ENCODE measurements around the gene PDE4D. TPM values are rescaled to one million over a fixed set of nuclear protein-coding genes. Genes with fewer than 3 reads are reported as not detected.

PDE4D gene
- total and polyA plus RNA-seq, 8 donors, result 1.5 to 7.1 (median 3.1) TPM

DNA sequence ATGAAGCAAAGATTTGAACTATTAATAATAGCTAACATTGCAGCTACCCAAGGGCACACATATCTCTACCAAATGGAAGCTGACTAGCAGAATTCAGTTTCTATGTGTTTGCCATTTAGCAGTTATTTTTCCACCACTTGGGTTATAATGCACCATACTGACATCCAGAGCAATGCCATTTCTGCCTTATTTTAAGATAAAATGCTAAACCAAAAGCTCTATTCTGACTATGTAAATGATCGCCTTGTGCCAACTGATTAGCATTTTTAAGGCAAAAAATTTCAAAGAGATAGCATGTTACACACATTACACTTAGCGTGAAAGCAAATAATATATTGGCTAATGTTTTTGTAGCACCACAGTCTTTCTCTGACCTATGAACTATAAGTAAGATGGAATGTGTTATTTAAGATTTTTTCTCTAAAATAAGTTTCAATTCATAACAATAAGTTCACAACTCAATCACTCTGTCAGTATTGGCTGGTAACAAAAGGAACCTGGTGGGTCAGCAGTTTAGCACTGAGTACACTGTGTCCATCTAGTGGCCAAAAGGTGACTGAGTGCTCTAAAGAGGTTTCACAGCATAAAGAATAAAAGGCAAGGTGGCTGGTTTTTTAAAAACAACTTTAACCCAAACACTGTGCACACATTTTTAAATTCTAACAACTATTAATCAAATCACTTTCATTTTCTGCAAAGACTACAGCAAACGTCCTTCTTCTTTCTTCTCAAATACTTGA, 443.5 kb downstream of the PDE4D start:
- 87 to 89% methylated on average over 3 of the region's 3 CpGs for WGBS, 2 donors
- no peak for FAIRE-seq
- Histone ChIP-seq H3K36me3 (no peaks in the 10 kb centered on the region), H3K4me3 (no peak overlapping the region), H3K9me3 (no peaks in the 10 kb centered on the region), H3K27me3 (no peaks in the 10 kb centered on the region), H3K27ac (no peak overlapping the region), H3K4me1 (no peaks in the 10 kb centered on the region)
- DNase-seq, result no peak
- no peak for ATAC-seq
- TF ChIP-seq CTCF (IDR thresholded peaks at IDR 0.05), result no peak
- intact Hi-C loops (cut with DNase I), result no loop called here

DNA sequence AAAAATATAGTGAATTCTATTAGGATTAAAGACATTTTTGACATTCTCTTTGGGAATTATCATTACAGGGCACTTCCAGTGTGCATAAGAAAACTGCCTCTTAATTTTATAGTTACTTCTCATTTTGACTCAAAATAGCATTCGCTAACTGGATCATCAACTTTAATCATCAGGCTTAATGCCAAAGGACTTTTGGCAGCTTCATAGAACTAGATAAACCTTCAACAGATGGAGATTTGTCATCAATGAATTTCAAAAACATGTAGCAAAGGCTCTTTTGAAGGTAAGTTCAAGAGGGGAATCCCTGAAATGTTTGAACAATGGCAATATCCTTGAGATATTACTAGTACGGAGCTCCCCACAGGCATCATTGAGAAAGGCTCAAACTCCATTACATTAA, 447.2 kb downstream of the PDE4D start:
- no peak overlapping the region for H3K4me3 ChIP-seq
- H3K36me3 ChIP-seq, result no peaks in the 10 kb centered on the region
- 45 to 49% methylated on average over 2 of the region's 2 CpGs for whole genome bisulfite sequencing, 2 donors
- H3K4me1 ChIP-seq, result no peaks in the 10 kb centered on the region
- H3K9me3 ChIP-seq, result no peaks in the 10 kb centered on the region
- no peaks in the 10 kb centered on the region for H3K27me3 ChIP-seq
- no peak overlapping the region for H3K27ac ChIP-seq
- intact Hi-C loops (cut with DNase I), result no loop called here
- no peak for ATAC-seq
- no peak for FAIRE-seq
- no peak for TF ChIP-seq CTCF (IDR thresholded peaks at IDR 0.05)
- no peak for DNase-seq

- no peak for FAIRE-seq
Measured at GRCh38 chr5:59445741-59446140, 447.8 kb downstream of the PDE4D start.

GRCh38 chr5:59439303-59439702, 454.2 kb downstream of the PDE4D start:
- FAIRE-seq (no peak), DNase-seq (no peak), ATAC-seq (no peak)
- H3K4me1 ChIP-seq, result no peaks in the 10 kb centered on the region
- no peaks in the 10 kb centered on the region for H3K36me3 ChIP-seq
- WGBS, 2 donors, result 71 to 73% methylated on average over 3 of the region's 3 CpGs
- no peak for TF ChIP-seq CTCF (IDR thresholded peaks at IDR 0.05)
- no peak overlapping the region for H3K27ac ChIP-seq
- H3K9me3 ChIP-seq, result no peaks in the 10 kb centered on the region
- no peak overlapping the region for H3K4me3 ChIP-seq
- no peaks in the 10 kb centered on the region for H3K27me3 ChIP-seq
- intact Hi-C loops (cut with DNase I), result no loop called here

More at GRCh38 chr5:59445741-59446140, 447.8 kb downstream of the PDE4D start:
- intact Hi-C loops (cut with DNase I), result no loop called here
- Histone ChIP-seq H3K4me1 (no peaks in the 10 kb centered on the region), H3K4me3 (no peak overlapping the region), H3K36me3 (no peaks in the 10 kb centered on the region), H3K27me3 (no peaks in the 10 kb centered on the region), H3K9me3 (no peaks in the 10 kb centered on the region), H3K27ac (no peak overlapping the region)
- 94 to 96% methylated on average over 1 of the region's 1 CpG for WGBS, 2 donors
- DNase-seq (no peak), ATAC-seq (no peak)
- TF ChIP-seq CTCF (IDR thresholded peaks at IDR 0.05), result no peak

GRCh38 chr5:59437176-59437575, 456.4 kb downstream of the PDE4D start:
- H3K27ac ChIP-seq, result no peak overlapping the region
- no peak overlapping the region for H3K4me3 ChIP-seq
- intact Hi-C loops (cut with DNase I), result no loop called here
- 84 to 88% methylated on average over 2 of the region's 2 CpGs for WGBS, 2 donors
- FAIRE-seq (no peak), DNase-seq (no peak), ATAC-seq (no peak)
- no peaks in the 10 kb centered on the region for H3K9me3 ChIP-seq
- no peak for TF ChIP-seq CTCF (IDR thresholded peaks at IDR 0.05)
- no peaks in the 10 kb centered on the region for H3K4me1 ChIP-seq
- H3K27me3 ChIP-seq, result no peaks in the 10 kb centered on the region
- H3K36me3 ChIP-seq, result no peaks in the 10 kb centered on the region

All from pancreas (tissue), 10 donors.